NCI-H510A (cell line): Measurements from ENCODE around the gene LGALSL.

Experiments
- DNase-seq: peaks from one replicate; lab custom pipeline; 2025; lab: John Stamatoyannopoulos, UW

The LGALSL gene

DNA sequence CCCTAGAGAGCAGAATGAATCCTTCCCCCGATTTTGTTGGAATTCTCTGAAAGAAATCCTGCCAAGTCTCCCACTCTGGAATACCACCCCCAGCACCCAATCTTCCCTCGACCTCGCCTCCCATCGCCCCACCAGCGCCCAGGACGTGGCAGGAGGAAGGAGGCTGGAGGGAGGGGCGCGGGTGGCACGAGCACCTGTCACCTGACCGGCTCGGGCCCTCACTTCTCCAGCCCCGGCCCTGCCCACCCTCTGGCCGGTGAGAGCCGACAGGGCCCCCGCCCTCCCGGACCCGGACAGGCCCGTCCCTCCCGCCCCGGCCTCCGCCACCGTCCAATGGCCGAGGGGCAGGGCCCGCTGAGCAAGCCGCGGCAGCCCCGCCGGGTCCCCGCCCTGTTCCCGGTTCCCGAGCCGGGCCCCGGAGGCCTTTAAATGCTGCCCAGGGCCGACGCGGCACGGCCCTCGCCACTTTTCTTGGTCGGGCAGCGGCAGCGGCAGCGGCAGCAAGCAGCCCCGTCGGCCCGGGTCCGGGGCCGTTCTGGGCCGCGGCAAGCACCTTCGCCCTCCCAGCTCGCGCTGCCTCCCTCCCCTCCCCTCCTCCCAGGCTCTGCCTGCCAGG, at the start of gene LGALSL:
Gene LGALSL (plus strand): TSS at position 393 of the 616 bp plus-strand sequence. CDS start 384 bp downstream, outside the sequence.
- peak; percentile 68 for DNase-seq

DNA sequence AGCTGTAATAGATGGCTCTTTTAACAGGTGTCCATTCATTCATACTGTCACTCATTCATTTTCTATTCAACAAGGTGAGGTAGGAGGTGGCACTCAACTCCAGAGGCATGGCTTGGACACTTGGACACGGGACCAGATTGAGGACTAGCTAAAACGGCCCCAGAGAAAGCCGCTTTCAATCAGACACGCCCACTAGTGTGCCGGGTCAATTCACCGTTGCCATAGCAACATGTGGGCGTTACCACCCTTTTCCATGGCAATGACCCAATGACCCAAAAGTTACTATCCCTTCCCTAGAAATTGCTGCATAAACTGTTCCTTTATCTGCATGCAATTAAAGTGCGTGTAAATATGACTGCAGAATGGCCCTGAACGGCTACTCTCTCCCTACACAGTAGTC, 49.2 kb upstream of the LGALSL start:
- no peak for DNase-seq

DNA sequence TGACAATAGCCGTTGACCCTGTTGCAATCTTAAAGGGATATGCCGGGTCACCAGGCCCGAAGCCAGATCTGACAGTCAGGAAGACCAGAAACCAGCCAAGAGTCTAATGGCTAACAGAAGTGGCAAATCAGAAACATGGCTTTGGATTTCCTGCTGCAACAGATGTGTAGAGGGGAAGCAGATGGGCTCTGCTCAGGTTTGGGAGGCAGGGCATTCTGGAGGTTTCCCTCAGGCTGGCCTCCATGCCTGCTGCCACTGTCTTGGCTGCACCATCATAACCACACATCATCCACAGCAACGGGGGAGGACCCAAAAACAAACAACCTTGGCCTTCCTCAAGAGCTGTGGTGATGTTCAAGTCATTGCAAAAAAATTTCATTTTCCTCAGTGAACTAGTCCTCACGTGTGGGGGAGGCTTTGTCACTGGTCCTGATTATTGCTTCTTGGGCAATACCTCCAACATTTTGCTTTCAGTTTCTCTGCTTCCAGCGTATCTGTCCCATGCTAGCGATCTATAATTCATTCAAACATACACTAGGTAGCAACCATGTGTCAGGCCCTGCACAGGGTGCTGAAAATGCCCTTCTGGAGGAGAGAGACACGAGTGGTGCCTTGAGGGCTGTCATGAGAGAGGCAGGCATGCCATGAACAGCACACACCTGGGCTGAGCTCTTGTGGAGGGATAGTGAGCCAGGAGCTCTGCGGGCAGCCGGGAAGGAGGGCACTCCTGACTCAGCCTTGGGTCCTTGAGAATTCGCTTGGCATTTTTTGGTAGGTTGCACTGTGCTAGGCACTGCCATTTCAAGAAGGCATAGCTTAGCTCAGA, 48.2 kb upstream of the LGALSL start:
- DNase-seq, result no peak

DNA sequence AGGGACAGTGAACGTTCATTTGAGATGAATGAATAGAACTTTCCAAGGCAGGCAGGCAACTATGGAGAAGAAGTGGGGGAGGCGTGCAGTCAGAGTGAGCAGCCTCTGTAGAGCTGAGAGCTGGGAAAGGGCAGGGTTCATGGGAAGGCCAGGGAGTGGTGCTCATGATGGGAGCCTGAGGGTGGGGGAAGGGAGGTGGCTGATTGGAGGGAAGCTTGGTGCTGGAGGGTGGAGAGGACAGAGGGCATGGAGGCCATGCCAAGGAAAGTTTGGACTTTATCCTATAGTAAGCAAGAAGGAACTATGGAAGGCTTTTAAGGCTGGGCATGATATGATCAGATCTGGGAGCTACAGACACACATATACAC, 47.6 kb upstream of the LGALSL start:
- no peak for DNase-seq

DNA sequence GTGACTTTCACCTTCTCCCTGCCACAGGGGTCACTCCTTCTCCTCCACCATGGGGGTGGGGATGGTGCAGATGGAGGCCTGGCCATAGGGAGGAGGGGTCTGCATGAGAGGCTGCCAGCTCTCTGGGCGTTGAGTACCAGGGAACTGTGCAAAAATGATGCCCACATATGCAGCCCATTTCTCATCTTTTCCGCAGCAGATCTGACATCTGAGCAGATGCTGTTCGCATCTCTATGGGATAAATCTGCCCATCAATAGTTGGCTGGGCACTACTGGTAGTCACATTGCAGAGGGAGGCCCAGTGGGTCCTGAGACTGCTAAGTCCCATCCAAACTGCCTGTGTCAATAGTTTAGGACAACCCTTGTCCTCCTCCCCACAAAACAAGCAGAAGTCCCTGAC, 45.9 kb upstream of the LGALSL start:
- no peak for DNase-seq

DNA sequence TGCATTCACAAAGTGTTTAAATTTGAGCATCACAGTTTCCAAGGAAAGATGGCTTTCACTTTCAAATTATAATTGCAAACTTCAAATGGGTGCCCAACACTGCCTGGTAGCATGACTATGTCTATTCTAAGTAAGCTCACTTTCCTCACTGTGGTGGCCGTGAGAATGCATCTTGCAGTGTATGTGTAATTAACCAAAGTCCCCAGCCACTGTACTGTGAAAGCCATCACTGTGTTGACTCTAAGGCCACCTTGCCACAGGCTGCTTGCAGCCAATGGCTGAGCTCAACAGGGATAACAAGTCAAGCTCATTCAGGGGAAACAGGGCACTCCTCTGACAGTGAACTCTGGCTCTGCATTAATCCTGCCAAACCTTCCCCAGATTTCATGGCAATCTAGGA, 43.3 kb upstream of the LGALSL start:
- DNase-seq, result no peak

DNA sequence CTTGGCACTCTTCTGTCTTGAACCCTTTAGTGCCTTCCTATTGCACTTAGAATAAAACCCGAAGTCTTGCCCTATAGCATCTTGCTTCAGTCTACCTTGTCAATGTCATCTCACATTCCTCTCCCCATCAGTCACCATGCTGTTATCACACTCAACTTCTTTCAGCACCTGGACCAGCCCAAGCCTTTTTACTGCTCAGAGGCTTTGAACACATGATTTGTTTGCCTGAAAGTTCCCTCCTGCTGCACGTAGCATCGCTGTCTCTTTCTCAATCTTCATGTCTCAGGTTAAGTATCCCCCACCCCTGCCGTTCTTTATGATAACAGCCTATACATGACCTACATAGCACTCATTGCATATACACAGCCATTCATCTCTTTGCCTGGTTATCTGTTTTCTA, 41.3 kb upstream of the LGALSL start:
- no peak for DNase-seq

DNA sequence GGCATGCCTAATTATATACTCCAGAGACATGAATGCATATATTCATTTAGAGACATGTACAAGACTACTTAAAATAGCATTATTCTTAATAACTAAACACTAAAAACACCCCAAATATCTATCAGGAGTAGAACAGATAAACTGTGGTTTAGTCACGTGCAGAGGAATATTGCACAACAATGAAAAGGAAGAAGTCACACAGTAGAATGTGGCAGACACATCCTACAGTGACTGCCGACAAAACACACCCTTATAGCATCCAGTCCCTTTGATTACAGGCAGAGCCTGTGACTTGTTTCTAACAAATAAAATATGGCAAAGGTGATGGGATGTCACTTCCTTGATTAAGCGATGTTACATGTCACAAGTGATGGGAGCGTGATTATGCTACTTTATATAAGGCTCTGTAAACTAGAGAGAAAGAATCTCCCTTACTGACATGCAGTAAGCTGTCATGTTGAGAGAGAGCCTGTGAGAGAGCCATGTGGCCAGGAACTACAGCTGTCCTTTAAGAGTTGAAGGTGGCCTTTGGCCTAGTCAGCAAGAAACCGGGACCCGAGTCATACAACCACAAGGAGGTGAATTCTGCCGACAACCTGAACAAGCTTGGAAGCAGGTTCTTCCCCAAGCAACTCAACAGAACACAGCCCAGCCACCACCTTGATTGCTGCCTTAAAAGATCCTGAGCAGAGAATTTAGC, 39.1 kb upstream of the LGALSL start:
- DNase-seq, result no peak

DNA sequence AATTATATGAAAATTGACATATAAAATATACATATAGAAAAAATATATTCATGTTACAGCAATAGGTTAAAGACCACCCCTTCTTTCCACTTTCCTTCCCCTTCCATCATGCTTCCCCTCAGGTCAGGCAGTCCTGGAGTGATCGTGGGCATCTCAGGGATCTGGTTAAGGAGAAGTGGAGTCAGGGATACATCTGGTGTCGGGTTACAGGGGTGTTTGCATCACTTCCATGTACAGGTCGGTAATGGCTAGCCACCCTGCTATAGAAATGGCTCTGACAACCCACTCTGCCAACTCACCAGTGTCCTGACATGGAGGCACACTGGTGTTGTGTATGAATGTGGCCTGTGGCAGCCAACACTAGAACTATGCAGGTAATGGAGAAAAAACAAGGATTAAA, 36.3 kb upstream of the LGALSL start:
- DNase-seq, result no peak

DNA sequence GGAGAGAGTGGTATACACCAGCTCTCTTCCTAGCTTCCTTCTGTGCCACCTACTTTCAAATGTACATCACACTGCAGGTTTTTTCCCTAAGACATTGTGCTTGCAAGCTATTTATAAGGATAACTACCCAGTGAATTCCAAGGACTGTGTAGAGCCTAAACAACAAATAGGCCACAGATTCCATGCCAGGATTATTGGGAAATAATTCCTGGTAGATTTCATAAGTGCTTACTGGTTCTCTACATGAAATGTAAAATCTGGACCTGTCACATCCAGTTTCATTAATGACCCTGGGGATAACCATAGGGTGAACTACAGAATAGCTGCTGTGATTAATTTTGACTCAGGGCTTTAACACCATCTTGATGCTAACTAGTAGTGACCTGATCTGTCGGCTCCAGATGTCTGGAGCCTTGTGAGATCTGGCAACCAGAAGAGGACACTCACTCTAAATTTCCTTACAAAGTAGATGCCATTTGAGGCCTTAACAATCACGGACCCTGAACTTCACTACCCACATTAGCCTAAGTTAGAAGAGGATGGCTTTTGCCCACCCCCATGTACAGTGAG, 34.3 kb upstream of the LGALSL start:
- no peak for DNase-seq

DNA sequence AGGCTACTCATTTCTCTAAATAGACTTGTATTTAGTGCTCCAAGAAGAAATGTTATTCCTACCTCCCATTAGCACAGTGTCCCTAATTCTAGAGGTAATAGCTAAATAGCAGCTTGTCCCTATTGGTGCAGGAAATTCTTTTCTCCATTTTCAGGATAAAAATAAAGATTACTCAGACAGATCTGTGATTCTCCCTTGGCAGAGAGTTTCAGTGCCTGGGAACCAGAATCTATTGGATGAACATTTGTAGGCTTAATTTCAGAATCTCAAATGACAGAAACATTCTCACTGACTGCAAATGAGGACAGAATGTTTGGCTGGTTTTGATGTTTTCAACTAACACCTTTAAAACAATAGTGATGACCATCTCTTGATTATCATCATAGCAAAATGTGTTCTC, 33.3 kb upstream of the LGALSL start:
- DNase-seq, result no peak

DNA sequence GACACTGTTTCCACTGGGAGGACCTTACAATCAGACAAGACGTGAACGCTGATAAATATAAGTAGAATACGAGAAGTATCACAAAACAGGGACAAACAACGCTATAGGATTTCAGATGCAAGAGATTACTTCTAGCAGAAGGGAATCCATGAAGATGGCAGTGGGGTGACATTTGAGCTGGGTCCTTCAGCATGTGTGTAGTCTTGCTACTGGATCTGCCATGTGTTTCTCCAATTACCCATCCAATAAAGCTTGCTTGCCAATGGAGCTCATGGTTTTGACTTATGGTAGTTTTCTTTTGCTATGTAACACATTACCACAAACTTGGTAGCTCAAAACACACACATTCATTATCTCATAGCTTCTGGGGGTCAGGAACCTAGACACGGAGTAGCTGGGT, 32.8 kb upstream of the LGALSL start:
- no peak for DNase-seq

DNA sequence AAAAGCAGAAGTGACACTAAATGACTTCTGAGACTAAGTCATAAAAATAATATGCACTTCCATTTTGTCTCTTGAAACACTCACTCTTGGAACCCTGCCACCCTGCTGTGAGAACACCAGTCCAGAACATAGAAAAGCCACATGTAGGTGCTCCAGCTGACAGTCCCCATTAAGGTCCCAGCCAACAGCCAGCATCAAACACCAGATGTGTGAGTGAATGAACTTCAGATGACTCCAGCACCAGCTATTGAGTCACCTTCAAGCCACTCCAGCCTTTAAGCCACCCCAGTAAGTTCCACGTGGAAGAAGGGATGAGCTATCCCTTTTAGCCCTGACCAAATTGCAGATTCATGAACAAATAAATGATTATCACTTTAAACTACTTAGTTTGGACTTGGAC, 31.5 kb upstream of the LGALSL start:
- no peak for DNase-seq

DNA sequence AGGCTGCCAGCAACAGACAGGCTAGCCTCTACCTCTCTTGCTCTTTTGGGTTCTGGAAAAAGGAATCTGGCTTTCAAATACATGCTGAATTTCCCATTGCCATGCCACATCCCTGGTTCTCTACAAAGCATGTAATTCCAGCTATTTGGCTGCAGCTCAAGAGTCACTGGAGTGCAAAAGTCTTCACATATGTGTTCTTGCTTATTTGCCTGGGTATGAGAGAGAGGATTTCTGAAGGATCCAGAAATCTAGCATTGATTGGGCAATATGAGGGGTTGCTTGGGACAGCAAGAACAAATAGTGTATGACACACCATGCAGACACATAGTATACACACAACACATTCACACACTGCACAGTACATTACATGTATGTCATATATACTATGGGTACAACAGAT, 30.7 kb upstream of the LGALSL start:
- no peak for DNase-seq

DNA sequence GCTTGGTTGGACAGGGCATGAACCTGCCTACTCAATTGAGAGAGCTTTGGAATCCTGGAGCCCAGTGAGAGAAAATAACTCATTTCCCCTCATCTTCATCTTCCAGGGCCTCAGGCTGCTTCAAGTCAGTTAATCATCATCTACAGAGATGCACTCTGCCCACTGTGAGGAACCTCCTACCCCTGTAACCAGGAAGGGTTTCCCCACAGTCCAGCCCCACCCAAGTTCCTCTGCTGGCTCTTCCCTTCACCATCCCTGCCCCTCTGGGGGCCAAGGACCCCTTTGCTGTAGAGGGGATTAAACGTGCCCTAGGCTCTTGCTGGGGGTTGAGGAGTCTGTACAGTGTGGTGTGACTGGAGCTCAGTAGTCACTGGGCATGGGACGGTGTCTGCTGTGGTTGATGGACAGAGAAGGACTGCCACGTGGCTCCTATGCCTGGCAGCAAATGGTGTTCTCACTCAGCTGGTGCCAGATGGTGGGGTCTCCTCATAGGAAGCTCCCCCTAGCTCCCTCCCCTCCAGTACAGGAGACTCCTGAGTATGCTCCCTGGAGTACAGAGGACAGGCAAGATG, 29.5 kb upstream of the LGALSL start:
- DNase-seq, result no peak

DNA sequence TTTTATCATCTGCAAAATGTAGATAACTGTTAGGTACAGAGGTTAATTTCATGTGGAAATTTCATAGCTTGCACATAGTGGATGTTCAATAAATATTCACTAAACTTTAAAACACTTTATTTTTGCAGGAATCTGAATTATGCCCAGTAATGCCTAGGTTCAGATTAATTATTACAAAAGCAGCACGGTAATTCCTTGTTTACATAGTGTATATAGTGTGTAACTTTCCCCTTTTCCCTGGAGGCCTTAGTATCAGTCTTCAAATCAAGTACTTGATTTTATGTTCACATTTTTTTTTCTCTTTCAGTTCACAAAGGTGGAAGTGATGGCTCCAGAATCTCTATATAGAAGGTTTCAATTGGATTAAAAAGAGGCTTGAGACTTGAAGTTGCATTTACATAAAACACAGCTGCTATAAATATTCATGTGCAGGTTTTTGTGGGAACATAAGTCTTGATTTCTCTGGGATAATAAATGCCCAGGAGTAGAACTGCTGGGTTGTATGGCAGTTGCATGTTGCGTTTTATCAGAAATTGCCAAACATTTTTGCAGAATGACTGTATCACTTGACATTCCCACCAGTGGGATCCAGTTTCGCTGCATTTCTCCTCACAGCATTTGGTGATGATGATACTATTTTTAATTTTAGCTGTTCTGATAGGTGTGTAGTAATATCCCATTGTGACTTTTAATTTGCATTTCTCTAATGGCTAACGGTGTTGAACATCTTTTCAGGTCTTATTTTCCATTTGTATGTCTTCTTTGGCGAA, 27.6 kb upstream of the LGALSL start:
- DNase-seq, result no peak

DNA sequence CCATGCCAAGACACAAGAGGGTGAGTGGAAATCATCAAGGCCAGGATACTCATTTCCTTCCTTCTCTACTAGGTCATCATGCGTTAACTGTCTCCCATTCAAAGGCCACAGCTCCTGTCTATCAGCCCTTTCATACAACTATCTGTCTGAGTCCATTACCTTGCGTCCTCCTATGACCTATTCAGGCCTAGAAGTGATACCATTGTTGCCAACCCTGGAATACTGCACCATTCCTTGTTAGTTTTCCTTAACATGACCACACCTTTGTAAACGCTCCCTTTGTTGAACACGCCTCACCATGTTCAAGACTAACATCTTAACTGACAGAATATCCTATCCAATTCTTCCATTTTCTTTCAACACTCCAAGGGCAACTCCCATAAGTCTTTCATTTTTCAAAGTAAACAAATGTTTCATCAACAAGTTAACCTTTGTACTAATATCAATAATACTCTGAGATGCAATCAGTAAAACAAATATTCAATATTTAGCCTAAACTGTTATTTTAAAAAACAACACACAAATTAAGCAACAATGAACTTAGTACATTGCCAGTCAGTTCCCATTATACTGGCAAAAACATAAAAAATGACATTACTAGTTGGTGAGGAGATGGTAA, 19.8 kb upstream of the LGALSL start:
- DNase-seq, result no peak

DNA sequence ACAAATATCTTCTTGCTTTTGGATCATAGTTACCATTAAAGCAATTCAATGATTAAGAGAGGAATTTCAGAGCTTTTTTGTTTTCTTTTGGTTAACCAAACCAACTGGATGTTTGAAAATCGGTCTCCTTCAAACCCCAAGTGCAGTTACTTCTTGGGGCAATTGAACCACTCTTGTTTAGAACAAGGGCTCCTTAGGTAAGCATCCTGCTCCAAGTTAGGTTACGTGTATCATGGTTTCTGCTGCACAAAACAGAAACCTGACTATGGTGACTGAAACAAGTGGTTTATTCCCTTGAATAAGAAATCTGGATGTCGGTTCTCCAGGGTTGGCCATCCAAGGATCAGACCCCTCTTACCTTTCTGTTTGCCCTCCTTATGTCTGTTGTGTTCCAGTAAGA, 16.1 kb upstream of the LGALSL start:
- no peak for DNase-seq

DNA sequence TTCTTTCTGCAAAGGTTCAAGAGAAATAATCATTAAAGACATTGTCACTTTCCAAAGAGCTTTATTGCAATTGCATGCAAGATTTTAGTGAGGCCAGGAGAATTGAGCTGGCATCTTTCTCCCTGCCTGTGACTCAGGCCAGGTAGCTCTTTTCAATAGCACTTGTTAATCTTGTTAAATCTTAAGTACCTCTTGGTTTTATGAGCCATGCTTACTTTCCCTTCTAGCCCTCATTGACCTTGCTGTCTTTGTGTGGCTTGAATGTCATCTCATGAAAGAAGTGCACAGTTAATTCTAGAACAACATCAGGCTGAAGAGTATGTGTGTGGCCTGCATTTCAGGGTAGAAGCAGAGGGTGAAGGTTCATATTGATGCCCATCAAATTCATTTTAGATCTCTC, 14.8 kb upstream of the LGALSL start:
- no peak for DNase-seq

DNA sequence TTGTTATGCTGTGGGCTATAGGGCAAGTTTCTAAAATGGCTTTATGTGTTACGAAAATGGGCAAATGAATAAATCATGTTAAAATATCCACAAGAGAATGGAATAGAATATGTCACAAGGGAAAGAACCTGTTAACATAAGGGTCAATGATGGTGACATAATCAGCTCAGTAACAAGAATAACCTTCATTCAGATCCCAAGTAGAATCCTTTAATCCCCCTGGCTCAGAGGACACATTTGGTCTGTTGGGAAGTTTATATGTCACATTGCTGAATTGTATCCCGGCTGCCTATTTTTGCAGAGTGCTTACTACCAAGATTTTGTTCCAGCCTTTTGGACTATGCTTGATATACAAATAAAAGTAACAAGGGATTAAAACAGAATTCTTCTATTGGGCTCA, 13.1 kb upstream of the LGALSL start:
- DNase-seq, result no peak

DNA sequence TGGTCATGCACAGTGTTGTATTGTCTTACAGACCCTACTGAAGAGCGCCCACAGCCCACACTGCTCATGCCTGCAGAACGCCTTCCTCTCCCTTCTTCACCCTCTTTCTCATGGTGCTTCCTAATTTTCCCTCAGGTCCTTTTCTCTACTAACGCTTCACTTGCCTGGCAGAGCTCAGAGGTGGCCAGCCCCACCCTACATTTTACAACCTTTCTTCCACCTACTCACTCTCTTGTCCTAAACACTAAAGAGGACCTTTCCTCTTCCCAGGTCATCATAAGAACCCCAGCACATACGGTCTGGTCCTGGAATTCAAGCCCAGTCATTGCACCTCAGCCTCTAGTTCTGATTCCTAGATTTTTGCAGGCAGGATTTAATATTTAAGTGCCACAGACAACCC, 11.7 kb upstream of the LGALSL start:
- DNase-seq, result no peak
